HG03175 (cell line): ENCODE data around the gene KIF11.
"Not testable (repeated sequence)": the region's sequence is repeated elsewhere in the genome, so short reads cannot be mapped to it uniquely, and the experiment has no call there.

ENCODE experiments used
- ATAC-seq: cut with Tn5 transposase; IDR thresholded peaks from one replicate; pipeline ENCODE4 v1.9.1; 2021; ENCODE audit warnings: mild to moderate bottlenecking, moderate library complexity; ENCODE audit not compliant: unreplicated experiment

KIF11 gene

DNA sequence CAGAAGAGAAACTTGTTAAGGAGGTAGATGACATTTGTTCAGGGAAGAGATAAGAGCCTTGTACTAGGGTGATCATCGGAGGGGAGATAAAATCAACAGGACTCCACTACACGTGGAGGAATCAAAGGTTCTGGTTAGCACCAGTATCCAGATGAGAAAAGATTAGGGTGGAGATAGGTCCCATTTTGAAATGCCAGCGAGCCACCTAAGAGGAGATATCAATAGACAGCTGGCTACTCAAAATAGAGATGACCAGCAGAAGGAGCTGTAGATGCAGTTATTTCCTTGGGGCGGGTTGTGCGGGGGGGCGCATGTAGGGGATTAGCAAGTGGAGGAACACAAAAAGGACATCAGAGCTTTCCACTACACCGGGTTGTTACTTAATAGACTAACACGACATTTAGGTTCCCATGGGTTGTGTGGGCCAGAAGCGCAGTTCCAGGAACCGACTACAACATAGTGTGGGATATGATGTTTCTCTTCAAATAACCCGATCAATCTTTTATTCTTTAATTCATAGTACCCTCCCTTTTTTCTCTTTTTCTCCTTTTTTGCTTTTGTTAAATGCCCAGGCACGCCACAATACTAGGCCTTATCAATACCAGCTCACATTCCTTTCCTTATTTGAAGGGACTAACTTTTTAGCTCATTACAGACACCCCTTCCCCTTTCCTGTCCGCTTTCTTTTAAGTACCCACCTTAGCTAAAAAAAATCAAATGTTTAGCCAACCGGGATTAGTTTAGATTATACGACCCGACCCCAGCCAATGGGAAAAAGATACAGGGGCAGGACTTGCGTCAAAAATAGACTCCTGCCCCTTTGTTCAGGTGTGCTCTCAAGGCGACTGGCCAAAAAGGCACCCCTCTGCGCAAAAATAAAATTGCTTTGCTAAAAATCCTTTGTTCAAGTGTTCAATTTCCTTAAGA lies 2.0 kb upstream of the KIF11 start:
- peak; percentile 4 for ATAC-seq

DNA sequence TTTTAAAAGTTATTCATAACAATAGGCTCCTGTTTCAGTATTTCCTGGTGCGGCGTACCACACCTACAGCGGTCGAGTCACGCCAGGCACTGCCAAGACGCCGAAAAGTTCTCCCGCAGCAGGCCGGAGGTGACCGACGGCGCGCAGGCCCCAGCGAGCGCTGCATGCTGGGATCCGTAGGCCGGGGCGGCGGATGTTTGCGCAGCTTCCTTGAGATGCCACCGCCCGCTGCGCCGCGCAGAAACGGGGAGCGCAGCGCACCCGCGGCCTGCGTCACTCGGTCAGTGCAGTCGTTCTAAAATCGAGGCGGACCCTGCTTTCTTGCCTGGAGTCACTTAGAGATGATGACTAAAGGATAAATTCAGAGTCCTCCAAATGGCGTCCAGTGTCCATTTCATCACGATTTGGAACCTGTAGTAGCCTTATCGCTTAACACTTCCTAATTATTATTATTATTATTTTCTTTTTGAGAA lies 1.3 kb upstream of the KIF11 start:
- peak; percentile 78 for ATAC-seq

DNA sequence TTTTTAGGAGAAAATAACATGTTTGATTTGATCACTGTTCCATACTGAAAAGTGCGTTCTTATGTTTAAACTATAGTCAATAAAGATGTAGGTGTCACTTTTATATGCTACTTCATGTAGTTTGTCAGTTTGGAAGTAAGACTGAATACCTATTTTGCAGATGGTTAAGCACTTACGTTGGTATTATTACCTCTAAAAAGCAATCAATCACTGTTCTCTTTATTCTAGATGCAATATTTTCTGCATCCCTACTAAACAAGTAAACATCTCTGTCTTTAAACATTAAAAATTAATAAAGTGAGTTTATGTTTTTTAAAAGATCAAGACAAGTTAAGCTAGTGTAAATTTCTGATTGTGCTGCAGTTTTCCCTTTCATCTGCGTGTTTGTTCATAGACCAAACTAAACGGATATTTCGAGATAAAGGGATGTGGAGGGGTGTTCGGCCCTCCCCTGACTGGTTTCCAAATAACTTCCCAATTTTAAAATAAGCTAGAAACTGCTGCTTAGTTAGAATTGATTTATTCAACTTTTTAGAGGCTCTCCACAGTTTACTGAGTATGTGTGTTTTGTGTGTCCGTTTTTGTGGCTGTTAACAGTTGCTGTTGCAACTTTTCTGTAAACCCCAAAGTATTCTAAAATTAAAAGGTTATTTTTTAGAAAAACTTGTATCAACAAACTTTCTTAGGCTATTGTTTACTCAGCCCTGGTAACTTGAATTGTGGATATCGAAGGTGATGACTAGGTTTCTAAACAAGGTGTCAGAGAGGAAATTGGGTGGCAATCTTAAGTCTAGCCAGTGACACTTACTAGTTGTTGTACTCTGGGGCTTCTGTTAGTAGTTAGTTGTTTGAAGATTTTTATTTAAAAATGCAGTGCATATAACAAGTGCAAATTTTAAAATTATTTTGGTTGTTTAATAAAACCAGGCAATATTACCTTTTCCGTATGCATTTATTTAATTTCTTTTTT lies 974 bp downstream of the KIF11 start:
- ATAC-seq, result no peak

DNA sequence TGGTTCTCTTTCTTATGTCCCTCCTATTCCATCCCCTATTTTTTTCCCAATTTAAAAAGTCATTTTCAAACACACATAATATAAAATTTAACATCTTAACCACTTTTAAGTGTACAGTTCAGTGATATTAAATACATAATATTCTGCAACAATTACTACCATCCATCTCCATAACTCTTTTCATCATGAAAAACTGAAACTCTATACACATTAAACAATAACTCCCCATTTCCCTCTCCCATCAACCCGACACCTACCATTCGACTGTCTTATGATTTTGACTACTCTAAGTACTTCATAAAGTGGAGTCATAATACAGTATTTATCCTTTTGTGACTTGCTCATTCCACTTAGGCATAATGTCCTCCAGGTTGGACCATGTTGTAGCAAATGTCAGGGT lies 2.6 kb downstream of the KIF11 start:
- no peak for ATAC-seq

DNA sequence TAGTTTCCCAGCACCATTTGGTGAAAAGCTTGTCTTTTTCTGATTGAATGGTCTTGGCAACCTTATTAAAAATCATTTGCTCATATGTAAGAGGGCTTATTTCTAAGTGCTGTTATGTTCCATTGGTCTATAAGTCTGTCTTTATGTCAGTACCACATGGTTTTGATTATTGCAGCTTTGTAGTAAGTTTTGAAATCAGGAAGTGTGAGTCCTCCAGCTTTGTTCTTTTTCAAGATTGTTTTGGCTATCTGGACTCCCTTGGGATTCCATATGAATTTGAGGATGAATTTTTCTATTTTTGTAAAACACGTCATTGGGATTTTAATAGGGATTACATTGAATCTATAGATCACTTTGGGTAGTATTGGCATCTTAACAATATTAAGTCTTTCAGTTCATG lies 5.4 kb downstream of the KIF11 start:
- ATAC-seq, result no peak

DNA sequence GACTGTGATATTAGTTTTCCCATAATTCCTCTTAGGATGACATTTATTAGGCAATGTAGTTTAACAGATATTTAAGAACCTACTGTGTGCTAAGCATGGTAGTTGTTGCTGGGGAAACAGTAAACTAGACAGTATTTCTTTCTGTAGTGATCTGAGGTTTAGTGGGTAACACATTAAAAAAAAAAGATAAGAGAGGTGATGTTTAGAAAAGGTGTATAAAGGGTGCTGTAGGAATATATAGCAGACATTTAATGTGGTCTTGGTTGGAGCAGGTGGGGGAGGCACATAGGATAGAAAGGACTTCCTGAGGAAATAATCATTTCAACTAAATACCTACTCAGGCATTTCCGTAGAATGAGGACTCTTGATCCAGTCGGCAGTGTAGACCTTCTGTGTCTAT lies 11.9 kb downstream of the KIF11 start:
- ATAC-seq, result no peak

DNA sequence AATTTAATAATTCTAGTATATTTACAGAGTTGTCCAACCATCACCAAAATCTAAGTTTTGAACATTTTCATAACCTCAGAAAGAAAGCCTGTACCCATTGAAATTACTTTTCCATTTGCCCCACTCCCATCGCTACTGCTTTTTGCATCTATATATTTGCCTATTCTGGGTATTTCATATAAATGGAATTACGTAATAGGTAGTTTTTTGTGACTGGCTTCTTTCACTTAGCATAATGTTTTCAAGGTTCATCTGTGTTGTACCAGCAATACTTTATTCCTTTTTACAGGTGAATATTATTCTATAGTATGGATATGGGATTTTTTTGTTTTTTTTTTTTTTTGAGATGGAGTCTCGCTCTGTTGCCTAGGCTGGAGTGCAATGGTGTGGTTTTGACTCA lies 22.6 kb downstream of the KIF11 start:
- ATAC-seq, result no peak

DNA sequence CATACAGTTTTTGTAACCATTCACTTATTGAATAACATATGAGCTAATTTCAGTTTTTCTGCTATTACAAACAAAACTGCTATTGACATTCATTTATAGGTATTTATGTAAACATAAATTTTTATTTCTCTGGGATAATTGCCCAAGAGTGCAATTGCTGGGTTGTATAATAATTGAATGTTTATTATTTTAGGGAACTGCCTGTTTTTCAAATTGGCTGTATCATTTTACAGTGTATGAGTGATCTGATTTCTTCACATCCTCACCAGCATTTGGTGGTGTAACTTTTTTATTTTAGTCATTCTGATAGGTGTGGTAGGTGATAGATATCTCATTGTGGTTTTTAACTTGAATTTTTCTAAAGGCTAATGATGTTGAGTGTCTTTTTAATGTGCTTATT lies 26.4 kb downstream of the KIF11 start:
- no peak for ATAC-seq

DNA sequence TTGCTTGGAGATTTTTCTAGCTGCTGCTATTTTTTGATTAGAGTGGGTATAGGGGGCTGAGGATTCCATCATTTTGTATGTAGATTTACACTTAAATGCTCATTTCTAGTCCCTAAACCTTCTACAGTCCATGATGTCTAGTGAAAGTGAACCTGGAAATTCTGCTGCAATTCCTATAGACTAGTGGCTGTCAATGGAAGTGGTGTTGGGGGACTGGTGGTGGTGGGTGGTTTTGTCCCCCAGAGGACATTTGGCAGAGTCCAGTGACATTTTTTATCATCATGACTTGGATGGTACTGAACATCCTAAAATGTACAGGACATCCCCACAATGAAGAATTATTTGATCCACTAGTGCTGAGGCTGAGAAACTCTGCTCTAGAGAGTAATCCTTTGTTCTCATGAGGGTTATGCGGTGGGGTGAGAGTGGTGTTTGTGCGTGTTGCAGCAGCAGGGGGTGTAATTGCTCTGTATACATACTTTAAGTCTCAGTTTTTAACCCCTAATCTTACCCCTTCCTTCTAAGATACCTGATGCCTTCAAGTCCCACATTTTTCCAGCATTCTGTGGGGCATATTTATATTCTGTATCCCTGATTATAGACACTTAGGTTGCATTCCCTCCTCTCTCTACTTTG lies 35.0 kb downstream of the KIF11 start:
- no peak for ATAC-seq

DNA sequence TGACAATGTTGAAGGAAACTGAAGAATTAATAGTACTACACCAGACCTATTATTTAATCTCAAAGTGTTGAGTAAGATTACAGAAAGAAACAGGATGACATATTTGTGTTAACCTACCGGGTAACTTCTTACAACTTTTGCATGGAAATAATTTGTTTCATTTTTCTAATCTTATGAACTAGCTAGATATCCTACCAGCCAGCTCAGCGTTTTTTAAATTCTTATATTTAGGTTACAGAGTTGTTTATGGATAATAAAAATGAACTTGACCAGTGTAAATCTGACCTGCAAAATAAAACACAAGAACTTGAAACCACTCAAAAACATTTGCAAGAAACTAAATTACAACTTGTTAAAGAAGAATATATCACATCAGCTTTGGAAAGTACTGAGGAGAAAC lies 37.0 kb downstream of the KIF11 start:
- no peak for ATAC-seq

DNA sequence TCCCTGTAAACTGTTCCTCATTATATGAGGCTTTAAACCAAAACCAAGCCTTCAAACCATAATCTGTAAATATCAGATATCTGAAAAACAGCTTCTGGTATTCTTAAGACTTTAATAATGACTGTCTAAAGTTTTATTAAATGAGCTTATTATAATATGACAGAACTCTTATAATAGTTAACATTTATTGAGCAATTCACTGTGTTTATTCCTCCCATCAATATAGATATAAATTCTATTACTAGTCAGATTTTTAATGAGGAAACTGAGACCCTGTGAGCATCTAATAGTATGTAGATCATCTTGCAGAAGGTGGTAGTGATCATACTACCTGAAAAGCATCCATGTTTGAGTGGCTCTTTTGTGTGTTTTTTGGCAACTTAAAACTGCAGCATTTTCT lies 45.1 kb downstream of the KIF11 start:
- no peak for ATAC-seq

DNA sequence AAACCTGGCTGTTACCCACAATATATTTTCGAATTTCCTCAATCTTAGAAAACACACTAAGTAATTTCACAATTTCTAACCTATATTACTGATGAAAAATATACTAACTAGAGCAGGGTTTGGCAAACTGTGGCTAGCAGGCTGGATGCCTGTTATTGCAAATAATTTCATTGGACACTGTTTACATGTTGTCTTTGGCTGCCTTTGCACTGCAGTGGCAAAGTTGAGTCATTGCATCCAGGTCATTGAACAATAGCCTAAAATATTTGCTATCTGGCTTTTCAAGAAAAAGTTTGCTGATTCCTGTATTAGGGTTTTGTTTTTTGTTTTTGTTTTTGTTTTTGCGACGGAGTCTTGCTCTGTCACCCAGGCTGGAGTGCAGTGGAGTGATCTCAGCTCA lies 47.2 kb downstream of the KIF11 start:
- no peak for ATAC-seq

DNA sequence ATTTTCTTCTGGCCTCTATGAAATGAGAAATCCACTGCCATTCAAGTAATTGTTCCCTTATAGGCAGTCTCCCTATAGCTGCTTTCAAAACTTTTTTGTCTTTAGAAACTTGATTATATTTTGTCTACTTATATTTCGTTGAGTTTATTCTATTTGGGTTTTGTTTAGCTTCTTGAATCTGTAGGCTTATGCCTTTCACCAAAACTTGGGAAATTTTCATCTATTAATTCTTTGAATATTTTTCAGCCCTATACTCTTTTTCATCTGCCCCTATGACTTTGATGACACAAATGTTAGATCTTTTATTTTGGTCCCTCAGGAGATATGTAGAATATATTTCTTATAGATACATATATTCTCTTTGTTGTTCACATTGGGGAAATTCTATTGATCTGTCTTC lies 48.6 kb downstream of the KIF11 start:
- ATAC-seq, result no peak

DNA sequence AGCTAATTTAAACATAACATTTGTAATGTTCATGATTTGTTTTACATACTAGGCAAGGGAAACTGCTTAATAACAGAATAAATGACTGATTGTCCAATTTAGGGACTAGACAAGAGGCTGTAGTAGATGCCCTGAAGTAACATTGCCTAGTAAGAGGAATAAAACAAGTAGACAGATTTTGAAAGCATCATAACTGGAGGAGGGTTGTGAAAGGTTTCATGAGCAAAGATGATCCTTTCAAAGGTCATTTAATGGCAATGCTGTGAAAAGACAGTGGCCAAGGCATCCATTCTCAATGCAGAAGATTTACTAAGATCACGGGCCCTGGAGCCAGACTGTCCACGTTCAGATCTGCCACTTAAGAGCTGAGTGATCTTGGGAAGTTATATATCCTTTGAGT lies 52.0 kb downstream of the KIF11 start:
- ATAC-seq, result no peak

DNA sequence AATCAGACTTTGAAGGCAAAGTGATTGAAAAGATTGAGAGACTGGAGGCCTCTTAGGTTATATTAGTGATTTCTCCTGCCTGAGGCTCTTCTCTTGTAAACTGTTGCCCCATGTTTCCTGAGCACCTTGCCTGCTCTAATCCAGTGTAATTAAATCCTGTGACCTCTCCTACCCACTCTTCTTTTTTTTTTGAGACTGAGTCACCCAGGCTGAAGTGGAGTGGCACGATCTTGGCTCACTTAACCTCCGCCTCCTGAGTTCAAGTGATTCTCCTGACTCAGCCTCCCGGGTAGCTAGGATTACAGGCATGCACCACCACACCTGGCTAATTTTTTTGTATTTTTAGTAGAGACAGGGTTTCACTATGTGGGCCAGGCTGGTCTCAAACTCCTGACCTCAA lies 57.9 kb downstream of the KIF11 start:
- not testable (repeated sequence) for ATAC-seq

DNA sequence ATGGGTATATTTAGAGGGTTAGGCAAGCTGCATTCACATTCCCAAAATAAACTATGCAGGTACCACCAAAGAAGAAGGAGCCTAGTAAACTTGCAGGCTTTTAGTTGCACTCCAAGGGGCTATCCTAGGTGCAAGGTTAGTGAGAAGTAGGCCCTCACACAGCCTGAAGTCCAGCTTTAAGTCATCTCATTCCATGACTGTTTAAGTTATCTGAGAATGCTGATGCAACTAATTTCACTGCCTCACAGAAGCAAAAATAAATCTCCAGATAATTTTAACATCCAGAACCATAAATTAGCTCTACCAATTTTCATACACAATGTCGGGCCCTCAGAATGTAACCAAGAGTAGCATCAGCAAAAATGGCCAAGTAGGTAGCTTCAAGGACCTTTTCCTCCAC lies 62.5 kb downstream of the KIF11 start:
- no peak for ATAC-seq

DNA sequence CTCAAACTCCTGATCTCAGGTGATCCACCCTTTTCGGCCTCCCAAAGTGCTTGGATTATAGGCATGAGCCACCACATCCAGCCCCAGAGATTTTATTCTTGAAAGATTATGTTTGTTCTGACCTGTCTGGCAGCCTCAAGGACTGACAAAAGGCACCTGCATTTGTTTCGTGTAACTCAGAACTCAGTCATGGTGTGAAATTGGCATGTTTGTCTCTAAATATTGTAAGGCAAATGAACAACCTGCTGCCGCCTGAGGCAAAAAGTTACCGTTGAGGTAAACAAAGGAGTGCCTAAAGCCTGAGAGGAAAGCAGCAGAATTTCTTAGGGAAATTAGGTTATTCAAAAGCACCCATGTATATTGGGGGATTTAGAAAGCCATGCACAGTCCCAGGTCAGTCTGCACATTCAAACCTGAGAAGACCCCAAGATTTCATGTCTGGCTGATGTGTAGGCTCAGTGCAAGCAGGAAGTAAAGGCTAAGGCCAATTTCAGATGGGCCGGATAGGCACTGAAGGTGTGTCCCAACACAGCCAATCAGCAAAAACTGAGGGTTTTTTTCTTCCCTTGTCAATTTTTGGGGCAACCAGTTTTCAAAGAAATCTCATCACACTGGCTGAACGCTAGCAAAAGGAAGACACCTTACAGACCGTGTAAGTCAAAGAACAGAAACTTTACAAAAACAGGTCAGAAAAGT lies 63.5 kb downstream of the KIF11 start:
- no peak for ATAC-seq

DNA sequence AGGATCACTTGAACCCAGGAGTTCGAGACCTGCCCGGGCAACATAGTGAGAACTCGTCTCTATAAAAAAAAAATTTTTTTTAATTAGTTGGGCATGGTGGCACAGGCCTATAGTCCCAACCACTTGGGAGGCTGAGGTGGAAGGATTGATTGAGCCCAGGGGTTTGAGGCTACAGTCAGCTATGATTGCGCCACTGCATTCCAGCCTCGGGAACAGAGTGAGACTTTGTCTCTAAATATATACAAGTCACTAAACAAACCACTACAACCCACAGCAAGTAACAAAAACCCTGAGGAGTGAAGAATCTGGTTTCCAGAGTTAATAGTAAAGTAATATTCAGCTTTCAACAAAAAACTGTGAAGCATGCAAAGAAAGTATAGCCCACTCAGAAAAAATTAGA lies 64.1 kb downstream of the KIF11 start:
- no peak for ATAC-seq

DNA sequence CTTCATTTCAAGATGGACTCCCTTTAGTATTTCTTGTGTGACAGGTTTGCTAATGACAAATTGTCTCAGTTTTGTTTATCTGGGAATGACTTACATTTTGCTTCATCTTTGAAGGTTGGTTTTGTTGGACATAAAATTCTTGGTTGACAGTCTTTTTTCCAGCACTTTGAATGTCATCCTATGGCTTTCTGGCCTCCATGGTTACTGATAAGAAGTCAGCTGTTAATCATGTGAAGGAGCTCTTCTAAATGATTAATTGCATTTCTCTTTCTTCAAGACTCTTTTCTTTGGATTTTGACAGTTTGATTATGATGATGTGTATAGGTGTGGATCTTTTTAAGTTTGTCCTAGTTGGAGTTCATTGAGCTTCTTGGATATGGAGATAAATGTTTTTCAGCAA lies 69.9 kb downstream of the KIF11 start:
- ATAC-seq, result no peak

DNA sequence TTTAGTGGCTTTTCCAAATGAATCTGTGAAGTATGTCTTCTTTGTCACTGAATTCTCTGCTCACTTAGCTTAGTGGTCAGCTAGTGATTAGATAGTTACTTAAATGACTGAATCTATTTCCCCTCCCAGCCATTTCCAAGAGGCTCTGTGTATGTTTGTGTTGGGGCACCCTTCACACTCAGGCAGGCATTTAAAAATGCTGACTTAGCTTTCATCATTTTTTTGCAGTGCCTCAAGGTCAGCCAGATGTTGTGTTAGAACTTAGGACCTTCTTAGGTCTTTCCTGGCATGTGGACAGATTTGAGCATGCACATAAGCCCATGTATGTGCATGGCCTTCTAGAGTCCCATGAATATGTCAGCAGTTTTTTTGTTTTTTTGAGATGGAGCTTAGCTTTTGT lies 71.4 kb downstream of the KIF11 start:
- ATAC-seq, result no peak

DNA sequence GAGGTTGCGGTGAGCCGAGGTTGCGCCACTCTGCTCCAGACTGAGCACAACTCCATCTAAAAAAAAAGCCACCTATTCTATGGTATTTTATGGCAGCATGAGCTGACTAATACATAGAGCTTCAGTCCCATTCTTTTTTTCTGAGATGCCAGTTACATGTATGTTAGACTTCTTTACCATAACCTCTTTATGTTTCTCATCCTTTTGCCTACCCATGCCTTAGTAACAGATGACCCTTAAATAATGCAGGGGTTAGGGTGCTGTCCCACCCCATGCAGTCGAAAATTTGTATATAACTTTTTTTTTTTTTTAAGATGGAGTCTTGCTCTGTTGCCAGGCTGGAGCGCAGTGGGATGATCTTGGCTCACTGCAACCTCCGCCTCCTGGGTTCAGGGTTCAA lies 74.1 kb downstream of the KIF11 start:
- no peak for ATAC-seq
